Measurements from ENCODE around the gene CD34. TPM values are rescaled to one million over a fixed set of nuclear protein-coding genes. Genes with fewer than 3 reads are reported as not detected.

CD34 gene, protein sequence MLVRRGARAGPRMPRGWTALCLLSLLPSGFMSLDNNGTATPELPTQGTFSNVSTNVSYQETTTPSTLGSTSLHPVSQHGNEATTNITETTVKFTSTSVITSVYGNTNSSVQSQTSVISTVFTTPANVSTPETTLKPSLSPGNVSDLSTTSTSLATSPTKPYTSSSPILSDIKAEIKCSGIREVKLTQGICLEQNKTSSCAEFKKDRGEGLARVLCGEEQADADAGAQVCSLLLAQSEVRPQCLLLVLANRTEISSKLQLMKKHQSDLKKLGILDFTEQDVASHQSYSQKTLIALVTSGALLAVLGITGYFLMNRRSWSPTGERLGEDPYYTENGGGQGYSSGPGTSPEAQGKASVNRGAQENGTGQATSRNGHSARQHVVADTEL
- 100 to 1,000 TPM; 148 to 248 (median 187) TPM for polyA plus RNA-seq (ENCODE audit: insufficient read length in 10 of 10)
- long read RNA-seq, donor 1, full-length matches to known transcripts = 34 of 139 reads
- long read RNA-seq, donor 1, partial matches to known transcripts = 105 of 139 reads
- long read RNA-seq, donor 1, other reads (novel, unspliced or antisense) = 0 of 139 reads
- long read RNA-seq, donor 2, full-length matches to known transcripts = 28 of 97 reads
- long read RNA-seq, donor 2, partial matches to known transcripts = 69 of 97 reads
- long read RNA-seq, donor 2, other reads (novel, unspliced or antisense) = 0 of 97 reads
- long read RNA-seq, donor 3 = 0 reads
- long read RNA-seq, donor 4, full-length matches to known transcripts = 28 of 118 reads
- long read RNA-seq, donor 4, partial matches to known transcripts = 90 of 118 reads
- long read RNA-seq, donor 4, other reads (novel, unspliced or antisense) = 0 of 118 reads
- long read RNA-seq, donor 5, full-length matches to known transcripts = 35 of 285 reads
- long read RNA-seq, donor 5, partial matches to known transcripts = 250 of 285 reads
- long read RNA-seq, donor 5, other reads (novel, unspliced or antisense) = 0 of 285 reads
- long read RNA-seq, donor 6, full-length matches to known transcripts = 35 of 112 reads
- long read RNA-seq, donor 6, partial matches to known transcripts = 77 of 112 reads
- long read RNA-seq, donor 6, other reads (novel, unspliced or antisense) = 0 of 112 reads
- long read RNA-seq, donor 7, full-length matches to known transcripts = 32 of 132 reads
- long read RNA-seq, donor 7, partial matches to known transcripts = 100 of 132 reads
- long read RNA-seq, donor 7, other reads (novel, unspliced or antisense) = 0 of 132 reads
- long read RNA-seq, donor 8, full-length matches to known transcripts = 21 of 154 reads
- long read RNA-seq, donor 8, partial matches to known transcripts = 133 of 154 reads
- long read RNA-seq, donor 8, other reads (novel, unspliced or antisense) = 0 of 154 reads
- long read RNA-seq, donor 9, full-length matches to known transcripts = 9 of 24 reads
- long read RNA-seq, donor 9, partial matches to known transcripts = 15 of 24 reads
- long read RNA-seq, donor 9, other reads (novel, unspliced or antisense) = 0 of 24 reads

GRCh38 chr1:207910591-207911354 is at the start of gene CD34:
TSS of gene CD34 (minus strand) at chr1:207911125. CDS start at chr1:207911080, 45 bp downstream.
- peak; percentile 74 to 97 (median 94) for DNase-seq

GRCh38 chr1:207960346-207960745 is 49.4 kb upstream of the CD34 start:
- no peak for DNase-seq

- DNase-seq = peak in 1 of 3 donors; percentile 60
Measured at GRCh38 chr1:207959910-207960309, 49.0 kb upstream of the CD34 start.

DNA sequence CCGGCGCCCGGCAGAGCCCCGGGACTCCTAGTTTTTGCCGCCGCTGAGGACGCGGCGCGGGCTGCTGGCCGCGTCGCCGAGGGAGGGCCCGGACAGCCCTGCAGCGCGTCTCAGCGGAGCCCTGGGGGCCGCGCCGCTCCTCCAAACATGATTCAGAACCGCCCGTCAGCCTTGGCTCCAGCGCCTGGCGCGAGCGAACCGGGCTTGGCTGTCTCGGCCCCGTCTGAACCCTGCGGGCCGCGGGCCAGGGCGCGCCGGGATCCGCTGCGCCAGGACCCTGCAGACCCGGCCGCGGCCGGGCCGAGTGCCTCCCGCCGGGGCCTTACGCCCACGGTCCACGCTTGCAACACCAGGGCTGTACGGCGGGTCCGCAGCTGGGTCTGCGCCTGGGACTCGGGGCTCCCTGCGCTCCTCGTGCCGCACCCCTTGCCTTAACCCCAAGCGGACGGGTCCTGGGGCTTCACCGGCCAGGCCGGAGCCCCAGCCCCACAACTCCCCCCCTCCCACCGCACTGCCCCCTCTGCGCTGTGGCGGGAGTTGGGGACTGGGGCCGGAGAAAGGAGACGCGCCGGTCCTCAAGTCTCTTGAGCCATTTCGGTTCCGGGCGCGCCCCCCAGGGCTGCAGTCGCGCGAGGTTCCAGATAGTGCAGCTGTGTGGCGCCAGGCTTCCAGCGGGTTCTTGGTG is 48.4 kb upstream of the CD34 start:
- DNase-seq = peak; percentile 33 to 90 (median 79)

DNA sequence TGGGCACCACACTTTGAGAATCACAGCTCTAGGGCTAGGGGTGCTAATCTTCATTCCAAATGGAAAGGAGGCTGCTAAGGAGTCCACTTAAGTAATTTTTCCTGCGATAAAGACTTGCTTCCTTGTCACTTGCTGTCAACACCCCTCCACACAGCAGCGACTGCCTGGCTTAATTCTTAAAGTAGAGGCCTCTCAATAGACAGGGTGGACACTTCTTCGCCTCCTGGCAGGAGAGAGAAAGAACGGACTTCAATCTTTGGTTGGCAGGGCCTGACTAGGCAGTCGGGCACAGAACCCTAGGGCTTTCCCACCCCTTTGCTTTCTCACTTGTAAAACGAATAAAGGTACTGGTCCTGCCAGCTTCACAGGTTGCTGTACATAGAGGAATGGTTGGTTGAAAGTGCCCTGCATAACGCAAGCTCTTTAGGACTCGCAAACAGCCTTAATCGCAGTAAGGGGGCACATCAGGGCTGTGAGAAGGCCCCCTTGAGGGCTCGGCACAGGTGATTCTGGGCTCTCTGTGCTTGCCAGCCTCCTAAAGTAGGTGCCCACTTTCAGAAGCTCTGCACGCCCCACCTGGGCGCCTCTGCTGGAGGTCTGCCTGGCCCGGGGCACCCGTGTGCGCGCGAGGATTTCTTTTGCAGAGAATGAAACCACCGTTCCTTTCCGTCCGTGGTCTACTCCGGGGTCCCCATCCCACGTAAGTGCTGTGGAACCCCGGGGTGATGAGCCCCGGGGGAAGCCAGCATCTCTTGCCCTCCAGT is 47.6 kb upstream of the CD34 start:
- peak in 1 of 3 donors; percentile 39 for DNase-seq

- no peak for DNase-seq
Measured at GRCh38 chr1:207956986-207957385, 46.1 kb upstream of the CD34 start.

DNA sequence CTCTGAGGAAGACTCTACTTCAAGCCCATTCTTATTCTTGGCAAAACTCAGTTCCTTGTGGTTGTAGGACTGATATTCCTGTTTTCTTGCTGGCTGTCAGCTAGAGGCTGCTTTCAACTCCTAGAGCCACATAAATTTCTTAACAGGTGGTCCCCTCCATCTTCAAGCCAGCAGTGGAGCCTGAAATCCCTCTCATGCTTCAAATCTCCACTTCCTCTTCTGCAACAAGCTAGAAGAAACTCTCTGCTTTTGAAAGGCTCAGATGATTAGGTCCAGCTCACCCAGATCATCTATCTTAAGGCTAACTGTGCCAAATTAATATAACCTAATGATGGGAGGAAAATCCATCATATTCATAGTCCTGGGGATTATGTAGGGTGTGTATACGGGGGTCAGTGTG is 43.2 kb upstream of the CD34 start:
- no peak for DNase-seq

DNA sequence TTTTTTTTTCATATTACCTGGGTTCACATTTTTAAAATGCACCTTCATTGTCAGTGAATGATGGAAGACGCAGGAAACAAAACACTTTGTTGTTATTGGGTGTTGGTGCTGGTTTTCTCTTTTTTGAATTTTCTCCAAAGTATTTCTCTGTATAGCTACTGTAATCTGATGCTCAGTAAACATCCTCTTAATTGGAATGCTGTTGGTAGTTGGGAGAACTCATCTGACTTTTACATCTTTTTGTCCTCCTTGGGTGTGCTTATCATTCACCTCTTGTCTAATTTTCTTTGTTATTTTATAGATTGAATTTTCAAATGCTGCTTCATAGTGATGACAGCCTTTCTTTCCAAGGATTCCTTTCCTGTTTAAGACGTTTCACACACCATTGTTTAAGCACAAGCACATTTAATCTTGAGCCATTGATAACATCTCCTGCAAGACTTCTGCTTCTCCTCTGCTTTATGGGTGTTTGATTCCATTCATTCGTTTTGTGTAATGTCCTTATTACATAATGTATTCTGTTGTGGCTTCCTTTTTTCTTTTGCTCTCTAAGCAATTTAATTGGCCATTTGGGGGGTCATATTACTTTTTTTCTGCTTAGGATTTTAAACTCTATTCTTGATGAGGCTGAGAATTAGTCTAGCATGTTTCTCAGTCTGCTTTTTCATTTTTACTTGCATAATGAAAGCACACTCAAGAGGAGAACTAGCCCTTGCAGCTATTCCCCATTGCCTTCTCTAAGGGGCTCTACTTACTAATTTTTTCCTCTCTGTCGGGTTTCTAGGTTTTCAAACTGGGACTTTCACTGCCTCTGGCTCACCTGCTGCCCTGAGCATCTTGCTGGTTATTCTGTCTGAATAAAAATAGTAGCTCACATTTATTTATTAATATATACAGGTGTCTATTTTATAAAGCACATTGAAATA is 42.0 kb upstream of the CD34 start:
- no peak for DNase-seq

DNA sequence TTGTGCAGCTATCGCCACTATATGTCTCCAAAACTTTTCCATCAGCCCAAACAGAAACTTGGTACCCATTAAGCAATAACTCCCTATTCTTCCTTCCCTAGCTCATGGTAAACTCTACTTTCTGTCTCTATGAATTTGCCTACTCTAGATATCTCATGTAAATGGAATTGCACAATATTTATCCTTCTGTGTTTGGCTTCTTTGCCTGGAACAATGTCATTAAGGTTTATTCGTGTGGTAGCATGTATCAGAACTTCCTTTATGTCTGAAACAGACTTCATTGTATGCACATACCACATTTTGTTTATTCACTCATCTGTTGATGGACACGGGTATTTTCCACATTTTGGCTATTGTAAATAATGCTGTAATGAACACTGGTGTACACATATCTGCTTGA is 40.7 kb upstream of the CD34 start:
- no peak for DNase-seq

DNA sequence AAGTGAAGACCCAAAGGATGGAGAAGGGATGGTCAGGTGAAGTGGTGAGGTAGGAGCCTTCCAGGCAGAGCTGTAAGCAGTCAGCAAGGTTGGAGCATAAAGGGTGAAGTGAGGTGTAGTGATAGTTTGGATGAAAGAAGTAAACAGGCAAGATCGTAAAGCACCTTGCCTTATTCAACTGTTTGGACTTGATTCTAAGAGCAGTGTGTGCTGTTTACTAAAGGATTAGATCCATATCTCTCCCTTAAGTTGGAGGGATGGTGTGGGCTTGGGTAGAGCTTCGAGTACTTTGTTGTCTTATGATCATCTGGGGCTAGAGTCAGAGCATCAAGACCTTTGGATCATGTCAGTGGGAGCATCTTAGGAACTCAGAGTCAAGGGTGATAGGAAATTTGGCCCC is 39.8 kb upstream of the CD34 start:
- DNase-seq = no peak

- DNase-seq = no peak
Measured at GRCh38 chr1:207949571-207950195, 38.8 kb upstream of the CD34 start.

DNA sequence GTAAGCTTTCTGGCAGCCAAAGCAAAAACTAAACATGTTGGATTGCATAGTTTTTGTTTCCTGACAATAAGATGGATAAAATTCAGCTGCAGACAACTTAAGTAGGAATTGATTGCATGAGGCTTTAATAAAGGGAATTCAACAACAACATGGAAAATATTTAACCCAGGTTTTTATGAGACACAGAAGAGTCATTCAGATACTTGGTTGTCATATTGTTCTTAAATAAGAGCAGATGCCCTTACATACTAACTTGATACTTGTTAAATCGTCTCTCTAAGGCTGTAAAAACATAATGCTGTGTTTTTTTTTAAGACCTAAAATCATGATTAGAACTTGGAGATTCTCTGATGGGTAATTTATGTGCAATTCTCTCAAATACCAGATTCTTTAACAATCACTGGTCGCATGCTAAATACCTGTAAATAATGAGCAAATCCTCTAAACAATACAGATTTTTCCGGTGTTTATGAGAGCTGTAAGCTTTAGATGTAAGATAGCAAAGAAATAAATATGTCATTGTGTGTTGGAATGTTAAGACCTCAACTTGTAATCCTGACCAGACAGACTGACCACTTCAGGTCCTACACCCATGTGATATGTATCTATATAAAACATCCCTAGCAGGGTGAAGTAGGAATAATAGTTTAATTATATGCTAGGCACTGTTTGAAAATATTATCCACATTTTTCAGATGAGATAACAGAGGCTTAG is 37.8 kb upstream of the CD34 start:
- DNase-seq = peak in 1 of 3 donors; percentile 59

- DNase-seq = peak in 1 of 3 donors; percentile 55
Measured at GRCh38 chr1:207946756-207947155, 35.8 kb upstream of the CD34 start.

- DNase-seq = peak in 1 of 3 donors; percentile 45
Measured at GRCh38 chr1:207944571-207944970, 33.6 kb upstream of the CD34 start.

DNA sequence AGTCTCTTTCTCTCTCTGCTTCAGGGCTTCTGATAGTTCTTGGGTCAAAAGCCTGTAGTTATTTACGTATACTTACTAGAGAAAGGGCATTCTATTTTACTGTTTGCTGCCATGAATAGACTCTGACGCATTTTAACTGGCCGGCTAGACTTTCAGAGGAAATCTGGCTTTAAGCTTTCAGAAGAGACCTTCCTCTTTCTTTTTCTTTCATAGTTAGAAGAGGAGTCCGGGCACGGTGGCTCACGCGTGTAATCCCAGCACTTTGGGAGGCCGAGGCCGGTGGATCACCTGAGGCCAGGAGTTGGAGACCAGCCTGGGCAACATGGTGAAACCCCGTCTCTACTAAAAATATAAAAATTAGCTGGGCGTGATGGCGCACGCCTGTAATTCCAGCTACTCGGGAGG is 31.4 kb upstream of the CD34 start:
- DNase-seq = peak in 1 of 3 donors; percentile 51

DNA sequence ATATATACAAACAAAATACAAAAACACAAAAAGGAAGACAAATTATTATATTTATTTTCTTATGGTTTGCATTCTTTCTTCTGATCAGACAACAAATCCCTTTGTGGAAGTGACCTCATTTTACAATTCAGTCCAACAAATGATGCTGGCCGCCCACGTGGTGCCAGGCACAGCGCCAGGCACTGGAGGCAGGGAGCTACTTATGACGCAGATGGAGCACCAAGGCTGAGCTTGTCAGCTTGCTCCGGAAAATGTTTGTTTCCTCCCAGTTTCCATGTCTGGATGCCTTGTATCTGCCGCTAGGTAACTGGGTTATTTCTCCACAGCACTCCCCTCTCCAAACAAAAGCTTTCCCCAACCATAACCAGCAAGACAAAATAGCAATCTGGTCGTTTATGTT is 30.7 kb upstream of the CD34 start:
- peak in 2 of 3 donors; percentile 90 to 91 for DNase-seq

- no peak for DNase-seq
Measured at GRCh38 chr1:207938016-207938415, 27.1 kb upstream of the CD34 start.
